H1 (cell line): Measurements from ENCODE around the gene ZAP70.

Experiments used
- EZH2 ChIP-seq: fragments of 200-600 bp; sonication (generic); IDR thresholded peaks from 2 replicates; pipeline ENCODE4 v1.7.1; 2012; ENCODE audit warnings: low read depth, mild to moderate bottlenecking, moderate library complexity, low read length, inconsistent platforms; ENCODE audit not compliant: severe bottlenecking
- POLR2AphosphoS5 ChIP-seq: IDR thresholded peaks from 2 replicates; pipeline ENCODE4 v1.6.1; 2011; ENCODE audit warnings: low read depth, low read length

DNA sequence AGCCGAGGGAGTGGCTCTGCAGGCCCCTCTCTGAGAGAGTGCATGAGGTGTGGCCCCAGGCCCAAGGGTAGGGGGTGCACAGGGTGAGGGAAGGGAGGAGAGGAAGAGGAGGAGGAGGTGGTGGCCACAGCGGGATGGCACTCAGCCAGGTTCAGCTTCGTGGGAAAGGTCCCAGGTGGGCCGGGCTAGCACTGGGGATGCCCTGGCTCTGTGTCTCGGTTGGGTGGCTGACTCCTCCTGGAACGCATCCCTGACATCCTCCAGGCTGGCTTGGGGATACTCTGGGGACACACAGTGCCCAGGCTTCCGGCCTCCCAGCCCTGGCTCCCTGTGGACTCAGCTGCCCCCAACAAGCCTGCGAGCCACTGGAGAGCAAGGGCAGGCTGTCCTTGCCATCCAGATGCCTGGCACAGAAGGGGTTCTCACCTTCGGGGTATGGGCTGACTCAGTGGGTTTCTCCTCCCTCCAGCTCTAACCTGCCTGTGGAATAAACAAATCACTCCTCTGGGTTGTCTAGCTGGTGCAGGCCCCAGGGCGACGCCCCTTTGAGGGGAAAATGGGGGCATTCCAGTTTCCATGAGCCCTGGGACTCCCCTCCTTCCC is 582 bp upstream of the ZAP70 start:
- TF ChIP-seq POLR2AphosphoS5 (no peak), EZH2 (no peak)
